SHP77 treated with DMSO at 0.1 percent for 48 hours (cell line): Measurements from ENCODE around the gene CPNE5.
"Not testable (repeated sequence)": the region's sequence is repeated elsewhere in the genome, so short reads cannot be mapped to it uniquely, and the experiment has no call there.

ENCODE experiments used
- DNase-seq: peaks from one replicate; lab custom pipeline; 2025; lab: John Stamatoyannopoulos, UW

The CPNE5 gene

GRCh38 chr6:36723992-36724391, 115.3 kb downstream of the CPNE5 start:
- not testable (repeated sequence) for DNase-seq

- no peak for DNase-seq
Measured at GRCh38 chr6:36722879-36723278, 116.4 kb downstream of the CPNE5 start.

- DNase-seq, result no peak
Measured at GRCh38 chr6:36722365-36722764, 116.9 kb downstream of the CPNE5 start.

- no peak for DNase-seq
Measured at GRCh38 chr6:36721369-36722140, 117.7 kb downstream of the CPNE5 start.

GRCh38 chr6:36720251-36721141, 118.7 kb downstream of the CPNE5 start:
- peak; percentile 34 for DNase-seq

GRCh38 chr6:36719126-36719525, 120.1 kb downstream of the CPNE5 start:
- DNase-seq, result no peak

- no peak for DNase-seq
Measured at GRCh38 chr6:36718560-36718959, 120.7 kb downstream of the CPNE5 start.

GRCh38 chr6:36717871-36718540, 121.2 kb downstream of the CPNE5 start:
- no peak for DNase-seq

- DNase-seq, result no peak
Measured at GRCh38 chr6:36717231-36717825, 121.9 kb downstream of the CPNE5 start.

- no peak for DNase-seq
Measured at GRCh38 chr6:36716476-36717093, 122.7 kb downstream of the CPNE5 start.

- DNase-seq, result no peak
Measured at GRCh38 chr6:36715469-36715868, 123.8 kb downstream of the CPNE5 start.

- no peak for DNase-seq
Measured at GRCh38 chr6:36714511-36714910, 124.7 kb downstream of the CPNE5 start.

- no peak for DNase-seq
Measured at GRCh38 chr6:36713846-36714245, 125.4 kb downstream of the CPNE5 start.

GRCh38 chr6:36712816-36713215, 126.4 kb downstream of the CPNE5 start:
- no peak for DNase-seq

- no peak for DNase-seq
Measured at GRCh38 chr6:36706339-36706738, 132.9 kb downstream of the CPNE5 start.

GRCh38 chr6:36704961-36705577, 134.2 kb downstream of the CPNE5 start:
- not testable (repeated sequence) for DNase-seq

- DNase-seq, result no peak
Measured at GRCh38 chr6:36703982-36704381, 135.3 kb downstream of the CPNE5 start.

GRCh38 chr6:36703081-36703606, 136.1 kb downstream of the CPNE5 start:
- no peak for DNase-seq

GRCh38 chr6:36702656-36703055, 136.6 kb downstream of the CPNE5 start:
- DNase-seq, result no peak

- DNase-seq, result no peak
Measured at GRCh38 chr6:36701401-36701991, 137.7 kb downstream of the CPNE5 start.

GRCh38 chr6:36700831-36701230, 138.4 kb downstream of the CPNE5 start:
- no peak for DNase-seq
